H1 (cell line): ENCODE data around the gene CCDC51. TPM values are rescaled to one million over a fixed set of nuclear protein-coding genes. Genes with fewer than 3 reads are reported as not detected.

Experiments used
- CTCF ChIA-PET: fragments of 300-600 bp; sonication (Branson Sonifier 250); formaldehyde crosslinking; loops from one replicate; lab custom pipeline; 2021; ENCODE audit not compliant: partially characterized antibody; lab: Charles Lee
- POLR2A ChIA-PET: fragments of 300-600 bp; sonication (Branson Sonifier 250); formaldehyde crosslinking; loops from one replicate; lab custom pipeline; 2021; ENCODE audit warnings: inconsistent platforms; ENCODE audit not compliant: partially characterized antibody; lab: Charles Lee
- DNase-seq, 2 experiments: peaks; one replicate each; pipeline versions ENCODE4 v3.0.0 to v3.0.0-alpha.2; 2010 to 2022; ENCODE audit warnings: low spot score in 2 of 2, low read depth in 1 of 2, mixed read lengths in 1 of 2
- FAIRE-seq: peaks from 2 replicates; lab custom pipeline; 2011; peaks lifted over from hg19 to GRCh38; lab: Jason Lieb, UNC
- H2AFZ ChIP-seq: 2 replicates; pipeline ENCODE4 v1.8.1; 2012; ENCODE audit warnings: low read length, inconsistent platforms
- H2AK5ac ChIP-seq: 2 replicates; pipeline ENCODE4 v1.6.1; 2013; ENCODE audit warnings: low read depth, low read length
- H2BK120ac ChIP-seq: replicated peaks from 2 replicates; pipeline ENCODE3; 2013; ENCODE audit warnings: low read depth, low read length, inconsistent platforms
- H2BK12ac ChIP-seq: 2 replicates; pipeline ENCODE4 v1.6.1; 2013; ENCODE audit warnings: low read depth, low read length
- H2BK15ac ChIP-seq: 2 replicates; pipeline ENCODE4 v1.6.1; 2013; ENCODE audit warnings: low read length
- H2BK20ac ChIP-seq: 2 replicates; pipeline ENCODE4 v1.6.1; 2013; ENCODE audit warnings: low read length
- H2BK5ac ChIP-seq: 2 replicates; pipeline ENCODE4 v1.6.1; 2013; ENCODE audit warnings: low read depth, low read length
- H3K14ac ChIP-seq: 2 replicates; pipeline ENCODE4 v1.6.1; 2013; ENCODE audit warnings: inconsistent platforms; ENCODE audit not compliant: insufficient read length
- H3K18ac ChIP-seq: 2 replicates; pipeline ENCODE4 v1.6.1; 2013; ENCODE audit warnings: low read length; ENCODE audit errors: extremely low read depth
- H3K23ac ChIP-seq: 2 replicates; pipeline ENCODE4 v1.6.1; 2013; ENCODE audit warnings: inconsistent platforms; ENCODE audit not compliant: insufficient read length
- H3K23me2 ChIP-seq: 2 replicates; pipeline ENCODE4 v1.6.1; 2013; ENCODE audit warnings: low read depth, low read length
- H3K27ac ChIP-seq: 2 replicates; pipeline ENCODE4 v1.6.1; 2011; ENCODE audit warnings: low read depth, low read length, inconsistent platforms
- H3K27me3 ChIP-seq, 4 experiments: replicated peaks in 1 of 4; 1 replicate in 1 of 4; 2 replicates in 3 of 4; pipeline versions ENCODE4 v1.6.1 to v1.8.1; 2011 to 2013; ENCODE audit warnings: low read length in 3 of 4, mild to moderate bottlenecking in 3 of 4, inconsistent platforms in 2 of 4, mixed read lengths in 2 of 4, moderate library complexity in 1 of 4; ENCODE audit not compliant: control insufficient read depth in 3 of 4, insufficient read depth in 3 of 4; ENCODE audit errors: extremely low read depth in 1 of 4
- H3K36me3 ChIP-seq, 4 experiments: 2 replicates each; pipeline versions ENCODE4 v1.6.1 to v1.8.1; 2011 to 2013; ENCODE audit warnings: mild to moderate bottlenecking in 4 of 4, low read length in 3 of 4, moderate library complexity in 2 of 4, control low read depth in 1 of 4, inconsistent platforms in 1 of 4; ENCODE audit not compliant: insufficient read depth in 4 of 4, control insufficient read depth in 2 of 4
- H3K4ac ChIP-seq: replicated peaks from 2 replicates; pipeline ENCODE3; 2013; ENCODE audit warnings: low read length, low read depth, mixed read lengths, inconsistent platforms; ENCODE audit not compliant: insufficient read length
- H3K4me1 ChIP-seq, 4 experiments: replicated peaks in 1 of 4; 1 replicate in 1 of 4; 2 replicates in 3 of 4; pipeline versions ENCODE4 v1.6.1 to v1.8.1; 2011 to 2013; ENCODE audit warnings: low read length in 3 of 4, inconsistent platforms in 2 of 4, mixed read lengths in 1 of 4; ENCODE audit not compliant: insufficient read depth in 4 of 4, control insufficient read depth in 3 of 4
- H3K4me2 ChIP-seq, 2 experiments: 2 replicates each; pipeline versions ENCODE4 v1.6.1 to v1.8.1; 2011 to 2013; ENCODE audit warnings: low read depth in 2 of 2, low read length in 2 of 2, control low read depth in 1 of 2, inconsistent platforms in 1 of 2, mild to moderate bottlenecking in 1 of 2; ENCODE audit not compliant: insufficient read depth in 1 of 2
- H3K4me3 ChIP-seq, 4 experiments: fragments of 200-600, 300-600 bp in 1 of 4; sonication (generic), shearing (Covaris generic), sonication (Bioruptor Twin) in 1 of 4; 2 replicates each; pipeline versions ENCODE4 v1.5.1 to v1.8.1; 2011 to 2016; ENCODE audit warnings: low read length in 4 of 4, low read depth in 3 of 4, control low read depth in 2 of 4, inconsistent platforms in 2 of 4, mild to moderate bottlenecking in 2 of 4, mixed read lengths in 1 of 4, moderate library complexity in 1 of 4; ENCODE audit not compliant: insufficient read depth in 2 of 4; ENCODE audit errors: extremely low read depth in 1 of 4
- H3K56ac ChIP-seq: replicated peaks from 2 replicates; pipeline ENCODE3; 2013; ENCODE audit warnings: low read depth, mild to moderate bottlenecking, mixed read lengths, low read length, inconsistent platforms; ENCODE audit not compliant: insufficient read length
- H3K79me1 ChIP-seq: 2 replicates; pipeline ENCODE4 v1.6.1; 2013; ENCODE audit warnings: low read depth, low read length, control low read depth
- H3K79me2 ChIP-seq, 2 experiments: 2 replicates each; pipeline versions ENCODE4 v1.6.1 to v1.8.1; 2012 to 2013; ENCODE audit warnings: low read length in 2 of 2, mild to moderate bottlenecking in 2 of 2, inconsistent platforms in 1 of 2; ENCODE audit not compliant: insufficient read depth in 2 of 2, control insufficient read depth in 1 of 2
- H3K9ac ChIP-seq, 4 experiments: replicated peaks in 1 of 4; 1 replicate in 1 of 4; 2 replicates in 3 of 4; pipeline versions ENCODE4 v1.6.1 to v1.8.1; 2011 to 2013; ENCODE audit warnings: low read depth in 3 of 4, low read length in 3 of 4, control low read depth in 2 of 4, mild to moderate bottlenecking in 2 of 4, moderate library complexity in 2 of 4, inconsistent platforms in 1 of 4; ENCODE audit errors: extremely low read depth in 1 of 4
- H3K9me3 ChIP-seq, 2 experiments: 2 replicates each; pipeline versions ENCODE4 v1.6.1 to v1.8.1; 2012 to 2013; ENCODE audit warnings: mild to moderate bottlenecking in 2 of 2, moderate library complexity in 2 of 2, control low read depth in 1 of 2, inconsistent platforms in 1 of 2, low read depth in 1 of 2, low read length in 1 of 2, mixed read lengths in 1 of 2; ENCODE audit not compliant: insufficient read depth in 2 of 2
- H4K20me1 ChIP-seq, 2 experiments: replicated peaks in 1 of 2; 2 replicates each; pipeline versions ENCODE3 to v1.8.1; 2011 to 2013; ENCODE audit warnings: inconsistent platforms in 2 of 2, low read length in 2 of 2, mild to moderate bottlenecking in 1 of 2; ENCODE audit not compliant: insufficient read depth in 2 of 2, control insufficient read depth in 1 of 2
- H4K5ac ChIP-seq: 2 replicates; pipeline ENCODE4 v1.6.1; 2013; ENCODE audit warnings: low read length, low read depth, mixed read lengths, inconsistent platforms; ENCODE audit not compliant: insufficient read length
- H4K8ac ChIP-seq: 2 replicates; pipeline ENCODE4 v1.8.0; 2013; ENCODE audit warnings: mild to moderate bottlenecking, moderate library complexity, low read length, inconsistent platforms; ENCODE audit not compliant: insufficient read depth; ENCODE audit errors: extremely low read depth
- H4K91ac ChIP-seq: replicated peaks from 2 replicates; pipeline ENCODE3; 2013; ENCODE audit warnings: low read length, mixed read lengths, inconsistent platforms; ENCODE audit not compliant: insufficient read length
- BACH1 ChIP-seq: IDR thresholded peaks from 2 replicates; pipeline ENCODE4 v1.6.1; 2012; ENCODE audit warnings: low read length, improper control_type of control experiment
- CHD1 ChIP-seq: IDR thresholded peaks from 2 replicates; pipeline ENCODE4 v1.6.1; 2012; ENCODE audit warnings: low read depth, low read length, improper control_type of control experiment
- CREB1 ChIP-seq: IDR thresholded peaks from 2 replicates; pipeline ENCODE4 v1.6.1; 2012; ENCODE audit warnings: inconsistent platforms
- GABPA ChIP-seq: IDR thresholded peaks from 2 replicates; pipeline ENCODE4 v1.6.1; 2011; ENCODE audit warnings: mild to moderate bottlenecking, low read length, moderate library complexity, borderline replicate concordance; ENCODE audit not compliant: insufficient read depth
- KDM5A ChIP-seq: fragments of 200-600 bp; IDR thresholded peaks from 2 replicates; pipeline ENCODE4 v1.7.1; 2012; ENCODE audit warnings: mild to moderate bottlenecking, low read length, inconsistent platforms, mixed read lengths
- POLR2AphosphoS5 ChIP-seq: IDR thresholded peaks from 2 replicates; pipeline ENCODE4 v1.6.1; 2011; ENCODE audit warnings: low read depth, low read length
- POU5F1 ChIP-seq: IDR thresholded peaks from 2 replicates; pipeline ENCODE4 v1.6.1; 2011; ENCODE audit warnings: low read depth, mild to moderate bottlenecking, low read length, moderate library complexity
- WGBS, 2 experiments: shearing (Covaris generic) in 1 of 2; methylation state at CpG; one replicate each; pipeline versions ENCODE4 v1.1.6 to v1.1.7; 2013 to 2015; ENCODE audit warnings: low lambda C conversion rate in 2 of 2, mixed read lengths in 2 of 2, inconsistent platforms in 1 of 2, low coverage in 1 of 2, missing lambda C conversion rate in 1 of 2; ENCODE audit not compliant: insufficient replicate concordance in 2 of 2, insufficient coverage in 1 of 2, insufficient read length in 1 of 2; ENCODE audit errors: extremely low coverage in 1 of 2, missing lambda C conversion rate in 1 of 2; 5-methylcytosine and 5-hydroxymethylcytosine counted together
- polyA plus RNA-seq, 7 experiments: library from polyadenylated mRNA; depleted of rRNA in 3 of 7; stranded (reverse) in 5 of 7; unstranded in 2 of 7; fragments of >200 nt in 5 of 7; fragments of 200-250 nt in 2 of 7; gene quantifications; 1 replicate in 5 of 7; 2 replicates in 1 of 7; 4 replicates in 1 of 7; pipeline versions ENCODE4 v1.2.1 to v1.2.3, GENCODE V29; 2011 to 2013; ENCODE audit warnings: missing spikeins in 2 of 7, mixed read lengths in 2 of 7
- total RNA-seq: library from RNA; stranded (reverse); fragmentation: NEBNext Ultra II Directional; extraction: Animal tissue kit (Norgen Biotek cat#: 25700); gene quantifications from 2 replicates; pipeline ENCODE4 v1.2.1, GENCODE V29; 2021
- TF ChIP-seq, protein P1 (sequence below): IDR thresholded peaks from 2 replicates; pipeline ENCODE4 v1.6.1; 2011; ENCODE audit warnings: low read depth, mild to moderate bottlenecking, low read length; ENCODE audit not compliant: insufficient read depth

CCDC51 gene
- total and polyA plus RNA-seq, 2 of the 8 experiments (the other 6 are each of a cell fraction or from before 2014, with no cell fraction given) = 21.3 to 21.4 TPM

DNA sequence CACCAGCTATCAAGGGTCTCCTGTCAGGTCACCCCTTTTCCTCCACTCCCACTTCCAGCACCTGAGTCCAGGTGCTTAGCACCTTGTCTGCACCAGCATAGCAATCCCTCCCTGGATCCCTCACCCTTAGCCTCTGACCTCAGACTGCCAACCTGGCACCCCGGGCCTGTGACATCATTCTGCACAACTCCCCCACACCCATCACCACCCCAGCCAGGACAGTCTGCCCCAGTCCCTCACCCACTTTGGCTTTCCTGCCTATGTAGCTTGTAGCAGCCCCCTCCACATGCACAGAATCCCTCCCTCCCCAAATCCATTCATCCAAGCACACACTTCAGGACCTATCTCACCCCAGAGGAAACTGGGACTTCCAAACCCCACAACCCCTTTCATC is 9.2 kb downstream of the CCDC51 start:
- Histone ChIP-seq H3K27me3 (no peaks in the 10 kb centered on the region), H3K23ac (no peak overlapping the region), H3K4ac (no peak overlapping the region), H3K18ac (peak overlapping the region; percentile 89), H3K79me1 (peaks cover 23% of the 10 kb centered on the region), H3K27ac (peak overlapping the region; percentile 76; the same call in 1 of the 2 replicates), H2BK120ac (no peak overlapping the region), H2BK5ac (peak overlapping the region; percentile 91; the same call in 1 of the 2 replicates), H2BK20ac (0 out of 2 replicates have a peak overlapping the region, but pooled peaks have one; percentile 53), H4K20me1 (peaks cover 4 to 12% of the 10 kb centered on the region in 2 experiments), H3K79me2 (peaks cover 27 to 52% of the 10 kb centered on the region in 2 experiments), H3K23me2 (peaks cover 12% of the 10 kb centered on the region), H3K9ac (peak overlapping the region in 3 of 4 experiments; percentile 42 to 45 (median 45); a peak in 5 of 7 replicates), H3K4me2 (peak overlapping the region; percentile 74 to 77), H2AFZ (no peak overlapping the region), H4K5ac (no peak overlapping the region), H2BK15ac (peak overlapping the region; percentile 97; the same call in 1 of the 2 replicates), H3K36me3 (peaks cover 4 to 26% (median 12%) of the 10 kb centered on the region in 4 experiments; a peak in 6 of 8 replicates), H2AK5ac (peak overlapping the region; percentile 93; the same call in 1 of the 2 replicates), H4K91ac (no peak overlapping the region), H2BK12ac (peak overlapping the region; percentile 81; the same call in 1 of the 2 replicates), H3K14ac (no peak overlapping the region)
- DNase-seq = no peak
- 92% methylated on average over 1 of the region's 1 CpG; no CpG with 5 or more reads in 1 of the 2 experiments for WGBS, 2 experiments
- CTCF ChIA-PET = interaction anchor here (0.7 to 7.7 kb wide), 11 partner anchors 8 to 236 kb away, joined by 3 to 138 read pairs (median 5); no protein-coding TSS in a partner anchor
- no peak for FAIRE-seq
- TF ChIP-seq BACH1 (no peak), CREB1 (no peak), POU5F1 (no peak), GABPA (no peak), POLR2AphosphoS5 (no peak), KDM5A (no peak), CHD1 (no peak)
- TF ChIP-seq, protein P1, sequence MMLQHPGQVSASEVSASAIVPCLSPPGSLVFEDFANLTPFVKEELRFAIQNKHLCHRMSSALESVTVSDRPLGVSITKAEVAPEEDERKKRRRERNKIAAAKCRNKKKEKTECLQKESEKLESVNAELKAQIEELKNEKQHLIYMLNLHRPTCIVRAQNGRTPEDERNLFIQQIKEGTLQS = no peak
- TF ChIP-seq, all 59 proteins: peak for 0
- peaks cover 7 to 28% (median 20%) of the 10 kb centered on the region in 4 experiments for H3K4me1 ChIP-seq
- H3K9me3 ChIP-seq = no peaks in the 10 kb centered on the region
- H4K8ac ChIP-seq = no peak overlapping the region; the same call in 1 of the 2 replicates
- H3K4me3 ChIP-seq = peak overlapping the region; percentile 66 to 85 (median 76); a peak in 7 of 8 replicates
- H3K56ac ChIP-seq = no peak overlapping the region
- POLR2A ChIA-PET = interaction anchor here (0.9 to 31.5 kb wide), 11 partner anchors 8 to 272 kb away, joined by 3 to 650 read pairs (median 8); partner anchors contain the start of genes ATRIP, CCDC51, TMA7 and ZNF589
